ENCODE data around the gene PPP2R3B. TPM values are rescaled to one million over a fixed set of nuclear protein-coding genes. Genes with fewer than 3 reads are reported as not detected.
"Not testable (repeated sequence)": the region's sequence is repeated elsewhere in the genome, so short reads cannot be mapped to it uniquely, and the experiment has no call there.

Gene PPP2R3B
- total RNA-seq, 1 experiment from 2014 or later, result 21.2 TPM

DNA sequence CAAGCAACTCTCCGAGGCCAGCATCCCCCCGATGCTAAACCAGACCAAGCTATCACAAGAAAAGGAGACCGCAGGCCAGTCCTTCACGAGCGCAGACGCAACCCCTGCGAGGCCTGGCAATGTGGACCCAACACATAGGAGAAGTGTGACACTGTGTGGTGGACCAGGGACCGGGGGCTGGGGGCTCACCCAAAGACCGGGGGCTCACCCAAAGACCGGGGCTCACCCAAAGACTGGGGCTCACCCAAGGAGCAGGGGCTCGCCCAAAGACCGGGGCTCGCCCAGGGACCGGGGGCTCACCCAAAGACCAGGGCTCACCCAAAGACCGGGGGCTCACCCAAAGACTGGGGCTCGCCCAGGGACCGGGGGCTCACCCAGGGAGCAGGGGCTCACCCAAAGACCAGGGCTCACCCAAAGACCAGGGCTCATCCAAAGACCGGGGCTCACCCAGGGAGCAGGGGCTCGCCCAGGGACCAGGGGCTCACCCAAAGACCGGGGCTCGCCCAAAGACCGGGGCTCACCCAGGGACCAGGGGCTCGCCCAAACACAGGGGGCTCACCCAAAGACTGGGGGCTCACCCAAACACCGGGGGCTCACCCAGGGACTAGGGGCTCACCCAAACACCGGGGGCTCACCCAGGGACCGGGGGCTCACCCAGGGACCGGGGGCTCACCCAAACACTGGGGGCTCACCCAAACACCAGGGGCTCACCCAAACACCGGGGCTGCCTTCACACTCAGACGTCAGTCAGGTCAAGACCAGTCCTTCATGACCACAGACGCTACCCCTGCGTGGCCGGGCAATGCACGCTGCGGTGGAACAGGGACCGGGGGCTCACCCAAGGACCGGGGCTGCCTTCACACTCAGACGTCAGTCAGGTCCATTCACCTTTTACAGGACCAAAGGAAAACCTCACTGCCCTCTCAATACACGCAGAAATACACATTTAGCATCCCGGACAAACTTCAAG, 32.9 kb downstream of the PPP2R3B start:
- DNase-seq (ENCODE audit: low read depth), result no peak

GRCh38 chrX:352582-353314, 34.0 kb downstream of the PPP2R3B start:
- no peak for DNase-seq (ENCODE audit: low read depth)

- DNase-seq (ENCODE audit: low read depth), result no peak
Observed at GRCh38 chrX:352181-352580, 34.5 kb downstream of the PPP2R3B start.

GRCh38 chrX:351736-352135, 35.0 kb downstream of the PPP2R3B start:
- no peak for DNase-seq (ENCODE audit: low read depth)

DNA sequence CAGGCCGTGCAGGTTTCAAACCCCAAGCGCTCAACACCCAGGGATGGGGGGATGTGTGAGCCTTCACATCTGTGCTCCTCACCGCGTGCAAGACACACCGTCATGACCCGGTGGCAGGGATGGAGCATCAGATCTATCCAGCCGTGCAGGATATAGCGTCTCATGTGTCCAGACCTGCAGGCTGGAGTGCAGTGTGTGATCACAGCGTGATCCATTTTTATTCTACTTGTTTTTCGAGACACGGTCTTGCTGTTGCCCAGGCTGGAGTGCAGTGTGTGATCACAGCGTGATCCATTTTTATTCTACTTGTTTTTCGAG, 35.4 kb downstream of the PPP2R3B start:
- not testable (repeated sequence) for DNase-seq (ENCODE audit: low read depth)

- no peak for DNase-seq (ENCODE audit: low read depth)
Observed at GRCh38 chrX:350534-351323, 36.0 kb downstream of the PPP2R3B start.

DNA sequence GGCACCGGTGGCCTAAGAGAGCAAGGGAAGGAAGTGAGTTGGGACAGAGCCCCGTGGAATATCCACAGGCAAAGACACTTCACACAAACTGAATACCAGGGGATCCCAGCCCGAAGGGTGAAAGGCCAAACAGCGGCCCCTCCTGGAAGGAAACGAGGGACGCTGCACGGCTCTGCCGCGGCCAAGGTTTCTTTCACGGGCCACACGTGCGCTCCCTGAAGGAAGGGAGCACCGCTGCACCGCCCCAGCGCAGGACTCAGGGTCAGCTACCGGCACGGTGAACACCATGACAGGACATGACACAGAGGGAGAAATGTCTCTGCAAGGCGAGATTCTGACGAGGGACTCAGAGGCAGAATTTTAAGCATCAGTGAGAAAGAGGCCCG, 36.6 kb downstream of the PPP2R3B start:
- DNase-seq (ENCODE audit: low read depth), result no peak

DNA sequence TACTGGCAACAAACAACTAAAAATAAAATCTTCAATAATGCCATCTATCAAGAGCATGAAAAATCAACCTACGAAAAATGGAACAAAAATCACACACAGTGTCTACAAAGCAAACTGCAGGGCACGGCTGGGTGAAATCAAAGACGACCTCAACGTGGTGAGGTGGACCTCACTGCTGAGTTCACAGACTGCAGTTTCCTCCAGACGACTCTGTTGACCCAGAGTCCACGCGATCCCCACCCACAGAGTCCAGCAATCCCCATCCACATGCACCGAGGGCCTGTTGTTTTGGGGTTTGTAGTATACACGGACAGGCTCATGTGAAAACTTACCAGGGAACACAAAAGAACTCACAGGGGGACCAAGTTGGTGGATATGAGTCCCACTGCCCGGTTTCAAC, 37.0 kb downstream of the PPP2R3B start:
- DNase-seq (ENCODE audit: low read depth), result no peak

GRCh38 chrX:349196-349595, 37.5 kb downstream of the PPP2R3B start:
- no peak for DNase-seq (ENCODE audit: low read depth)

DNA sequence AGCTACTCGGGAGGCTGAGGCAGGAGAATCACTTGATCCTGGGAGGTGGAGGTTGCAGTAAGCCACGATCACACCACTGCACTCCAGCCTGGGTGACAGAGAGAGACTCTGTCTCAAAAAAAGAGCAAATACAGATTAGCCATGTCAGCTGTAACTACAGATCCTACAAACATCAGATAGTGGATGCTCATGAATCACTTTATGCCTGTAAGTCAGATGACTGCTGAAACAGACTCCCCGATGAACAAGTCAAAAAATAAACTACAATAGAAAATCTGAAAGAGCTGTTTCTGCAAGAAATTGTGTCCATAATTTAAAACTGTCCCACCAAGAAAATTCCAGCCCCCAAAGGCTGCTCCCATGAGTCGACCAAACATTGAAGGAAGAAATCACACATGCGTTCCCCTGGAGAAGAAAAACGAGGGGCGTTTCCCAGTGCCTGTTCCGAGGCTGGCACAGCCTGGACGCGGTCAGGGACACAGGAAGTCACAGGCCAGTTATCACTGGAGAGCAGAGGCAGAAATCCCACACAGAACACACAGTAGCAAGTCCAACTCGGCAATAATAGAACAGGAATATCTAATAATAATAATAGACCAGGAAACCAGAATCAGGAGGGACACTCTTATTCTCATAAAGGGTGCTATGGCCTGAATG, 38.1 kb downstream of the PPP2R3B start:
- no peak for DNase-seq (ENCODE audit: low read depth)

- DNase-seq (ENCODE audit: low read depth), result no peak
Observed at GRCh38 chrX:347351-348117, 39.2 kb downstream of the PPP2R3B start.

DNA sequence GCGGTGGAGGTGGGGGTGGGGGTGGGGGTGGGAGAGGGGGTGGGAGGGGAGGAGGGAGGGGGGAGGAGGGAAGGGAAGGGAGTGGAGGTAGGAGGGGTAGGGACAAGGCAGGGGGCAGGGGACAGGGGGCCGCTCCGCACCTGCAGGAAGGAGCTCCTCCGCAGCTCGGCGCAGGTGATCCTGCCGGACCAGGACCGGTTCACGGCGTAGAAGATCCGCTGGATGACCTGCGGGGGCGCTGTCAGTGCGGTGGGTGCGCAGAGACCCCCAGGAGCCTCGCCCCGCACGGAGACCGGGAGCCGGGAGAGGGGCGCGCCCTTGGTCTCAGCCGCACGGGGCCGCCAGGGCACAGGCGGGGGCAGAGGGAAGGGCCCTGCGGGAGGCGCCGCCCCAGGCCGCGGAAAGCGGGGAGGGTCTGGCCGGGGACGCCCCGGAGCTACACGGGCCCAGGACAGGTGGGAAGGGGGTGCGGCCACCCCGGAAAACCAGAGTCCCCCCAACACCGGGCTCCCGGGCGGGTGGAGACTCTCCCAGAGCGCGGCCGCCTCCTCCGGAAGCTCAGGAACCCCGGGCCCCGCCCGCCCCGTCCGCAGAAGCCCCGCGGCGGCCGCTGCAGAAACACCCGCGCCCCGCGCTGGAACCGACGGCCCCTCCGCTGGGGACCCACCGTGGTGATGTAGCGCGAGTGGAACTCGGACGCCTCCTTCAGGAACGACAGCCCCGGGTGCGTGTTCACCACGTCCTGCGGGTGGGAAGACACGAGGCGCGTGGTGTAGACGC, 40.5 kb downstream of the PPP2R3B start:
- DNase-seq (ENCODE audit: low read depth), result no peak

DNA sequence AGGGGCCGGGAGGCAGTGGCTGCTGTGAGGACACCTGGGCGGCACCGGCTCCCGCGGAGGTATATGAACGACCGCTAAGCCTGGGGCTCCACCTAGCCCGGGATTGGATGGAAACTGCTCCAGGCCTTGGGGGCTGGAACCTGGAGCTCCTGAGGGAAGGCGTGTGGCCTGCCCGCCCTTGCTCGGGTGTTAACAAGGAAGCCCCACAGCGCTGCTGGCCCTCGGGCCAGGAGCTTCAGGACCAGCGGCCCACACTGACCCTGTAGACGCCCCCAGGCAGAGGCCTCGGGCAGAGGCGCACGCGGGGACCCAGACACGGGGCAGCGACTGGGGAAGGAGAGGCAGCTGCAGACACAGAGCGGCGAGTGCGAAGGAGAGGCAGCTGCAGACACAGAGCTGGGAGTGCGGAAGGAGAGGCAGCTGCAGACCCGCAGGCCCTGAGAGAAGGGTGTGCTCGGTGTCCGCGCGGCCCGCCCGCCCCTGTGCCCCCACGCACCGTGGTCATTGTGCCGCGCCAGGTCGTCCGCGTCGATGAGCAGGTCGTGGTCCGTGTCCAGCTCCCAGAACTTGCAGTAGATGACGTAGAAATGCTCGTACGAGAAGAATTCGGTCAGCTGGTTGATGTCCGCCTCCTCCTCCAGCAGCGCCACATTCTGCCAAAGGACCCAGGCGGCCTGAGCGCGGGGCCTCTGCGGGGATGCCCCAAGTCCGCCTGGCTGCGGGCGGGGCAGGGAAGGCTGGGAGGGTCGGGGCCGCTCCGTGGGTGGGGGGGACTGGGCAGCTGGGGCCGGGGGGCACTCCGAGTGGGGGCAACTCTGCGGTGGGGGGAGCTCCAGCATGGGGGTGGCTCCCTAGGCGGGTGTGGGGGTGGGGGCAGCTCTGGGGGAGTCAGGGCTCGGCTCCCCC, 41.4 kb downstream of the PPP2R3B start:
- no peak for DNase-seq (ENCODE audit: low read depth)

DNA sequence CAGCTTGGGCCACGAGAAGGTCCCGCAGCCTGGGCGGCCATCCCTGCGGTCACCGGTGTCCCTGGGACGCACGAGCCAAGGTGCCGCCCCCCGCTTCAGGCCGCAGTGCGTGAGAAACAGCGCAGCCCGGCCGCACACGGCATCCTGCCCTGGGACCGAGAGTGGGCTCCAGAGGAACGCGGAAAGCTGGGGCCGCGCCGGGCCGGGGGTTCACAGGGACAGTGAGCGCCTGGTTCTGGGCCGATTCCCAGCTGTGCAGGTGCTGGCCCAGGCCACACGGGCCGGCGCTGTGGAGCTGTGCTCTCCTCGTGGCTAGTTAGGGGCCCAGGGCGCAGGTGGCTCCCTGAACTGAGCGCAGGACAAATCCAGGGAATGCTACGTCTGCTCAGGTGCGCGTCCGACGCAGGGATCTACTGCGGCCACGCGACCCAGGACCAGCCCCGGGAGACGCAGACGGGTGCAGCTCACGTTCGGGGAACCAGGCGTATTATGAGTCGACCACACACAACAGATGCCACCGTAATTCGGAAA, 42.3 kb downstream of the PPP2R3B start:
- no peak for DNase-seq (ENCODE audit: low read depth)

DNA sequence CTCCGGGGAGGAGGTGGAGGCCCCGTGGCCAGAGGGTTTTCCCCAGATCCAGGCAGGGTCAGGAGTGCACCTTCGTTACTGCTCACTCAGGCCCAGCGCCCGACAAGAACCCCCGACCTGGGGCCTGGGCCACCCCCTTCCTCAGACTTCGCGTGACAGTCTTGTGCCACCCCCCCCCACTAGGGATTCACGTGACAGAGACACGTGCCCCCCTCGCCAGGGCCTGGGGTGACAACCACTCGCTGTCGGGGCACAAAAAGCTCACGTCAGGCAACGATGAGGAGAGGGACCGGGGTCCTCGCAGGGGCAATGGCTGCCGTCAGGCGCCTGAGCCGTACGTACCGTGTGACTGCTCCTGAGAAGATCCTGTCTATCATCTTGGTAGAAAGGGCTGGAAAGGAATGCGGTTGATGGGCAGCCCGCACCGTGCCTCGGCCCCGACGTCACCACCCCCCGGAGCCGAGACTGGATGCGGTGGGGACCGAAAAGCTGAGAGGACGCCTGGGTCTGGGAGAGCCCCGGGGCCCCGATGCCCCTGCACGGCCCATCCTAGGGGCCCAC, 45.1 kb downstream of the PPP2R3B start:
- DNase-seq (ENCODE audit: low read depth), result no peak

GRCh38 chrX:340641-341423, 45.9 kb downstream of the PPP2R3B start:
- DNase-seq (ENCODE audit: low read depth), result no peak

DNA sequence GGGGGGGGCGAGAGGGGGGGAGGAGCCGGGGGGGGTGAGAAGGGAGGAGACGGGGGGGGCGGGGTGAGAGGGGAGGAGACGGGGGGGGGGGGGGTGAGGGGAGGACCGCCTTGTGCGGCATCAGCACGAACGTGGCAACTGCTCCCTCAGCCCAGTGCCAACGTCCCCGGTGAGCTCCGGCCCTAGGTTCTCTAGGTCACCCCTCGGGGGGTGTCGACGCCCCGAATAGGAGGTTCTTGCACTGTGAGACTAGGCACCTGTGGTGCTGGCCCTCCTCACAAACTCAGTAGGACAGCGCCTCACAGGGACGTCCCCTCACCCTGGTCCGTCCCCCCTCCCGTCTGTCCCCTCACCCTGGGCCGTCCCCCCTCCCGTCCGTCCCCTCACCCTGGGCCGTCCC, 46.6 kb downstream of the PPP2R3B start:
- no peak for DNase-seq (ENCODE audit: low read depth)
